Uterus (tissue), 2 donors: ENCODE measurements around the gene DERL2.

Source experiments
- POLR2A ChIP-seq, 2 donors: fragments of 450-650 bp; IDR thresholded peaks; one replicate each; pipeline ENCODE4 v1.6.1; 2016; ENCODE audit warnings: antibody characterized with exemption in 2 of 2, mild to moderate bottlenecking in 1 of 2, moderate library complexity in 1 of 2
- TF ChIP-seq, protein P1 (sequence below), 4 experiments: fragments of 200-600 bp in 2 of 4; fragments of 450-650 bp in 2 of 4; sonication (generic) in 2 of 4; IDR thresholded peaks; one replicate each; pipeline ENCODE4 v1.5.1; 2016 to 2019; ENCODE audit warnings: antibody characterized with exemption in 4 of 4, mild to moderate bottlenecking in 2 of 4, moderate library complexity in 1 of 4

DNA sequence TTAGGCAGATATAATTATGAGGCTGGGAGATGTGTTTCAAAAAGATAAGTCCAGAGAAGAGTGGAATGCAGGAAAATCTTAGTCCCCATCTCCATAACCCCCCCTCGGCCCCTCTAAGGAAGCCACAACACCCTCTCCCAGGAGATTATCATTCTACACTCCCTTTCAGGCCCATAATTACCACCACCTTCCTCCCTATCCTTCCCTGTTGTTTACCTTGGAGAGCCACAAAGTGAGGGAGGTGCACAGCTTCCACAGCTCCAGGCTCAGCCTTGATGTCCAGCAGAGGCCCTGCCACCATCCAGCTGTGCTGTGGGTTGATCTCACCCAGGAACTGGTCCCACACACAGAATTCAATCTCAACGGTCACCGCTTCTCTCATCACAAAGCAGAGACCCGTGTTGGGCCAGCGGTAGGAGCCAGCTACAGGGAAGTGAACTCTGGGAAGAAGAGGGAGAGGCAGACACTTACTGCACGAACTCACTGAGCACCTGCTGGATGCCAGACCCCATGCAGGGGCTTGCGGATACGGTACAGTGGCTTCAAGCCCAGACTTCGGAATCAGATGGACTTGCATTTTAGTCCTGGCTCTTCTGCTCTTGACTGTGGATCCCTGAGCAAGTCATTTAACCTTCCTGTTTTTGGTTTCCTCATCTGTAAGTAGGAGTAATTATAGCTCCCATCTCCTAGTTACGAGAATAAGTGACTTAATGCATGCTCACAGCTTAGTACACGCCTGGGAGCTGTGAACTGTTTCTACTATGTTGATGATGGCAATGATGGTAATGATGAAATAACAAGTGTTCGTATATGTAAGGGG is 44.5 kb upstream of the DERL2 start:
- TF ChIP-seq, protein P1, sequence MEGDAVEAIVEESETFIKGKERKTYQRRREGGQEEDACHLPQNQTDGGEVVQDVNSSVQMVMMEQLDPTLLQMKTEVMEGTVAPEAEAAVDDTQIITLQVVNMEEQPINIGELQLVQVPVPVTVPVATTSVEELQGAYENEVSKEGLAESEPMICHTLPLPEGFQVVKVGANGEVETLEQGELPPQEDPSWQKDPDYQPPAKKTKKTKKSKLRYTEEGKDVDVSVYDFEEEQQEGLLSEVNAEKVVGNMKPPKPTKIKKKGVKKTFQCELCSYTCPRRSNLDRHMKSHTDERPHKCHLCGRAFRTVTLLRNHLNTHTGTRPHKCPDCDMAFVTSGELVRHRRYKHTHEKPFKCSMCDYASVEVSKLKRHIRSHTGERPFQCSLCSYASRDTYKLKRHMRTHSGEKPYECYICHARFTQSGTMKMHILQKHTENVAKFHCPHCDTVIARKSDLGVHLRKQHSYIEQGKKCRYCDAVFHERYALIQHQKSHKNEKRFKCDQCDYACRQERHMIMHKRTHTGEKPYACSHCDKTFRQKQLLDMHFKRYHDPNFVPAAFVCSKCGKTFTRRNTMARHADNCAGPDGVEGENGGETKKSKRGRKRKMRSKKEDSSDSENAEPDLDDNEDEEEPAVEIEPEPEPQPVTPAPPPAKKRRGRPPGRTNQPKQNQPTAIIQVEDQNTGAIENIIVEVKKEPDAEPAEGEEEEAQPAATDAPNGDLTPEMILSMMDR (IDR thresholded peaks at IDR 0.05), result no peak
- no peak for TF ChIP-seq POLR2A (IDR thresholded peaks at IDR 0.05)
